ENCODE measurements around the gene GPR183.

DNA sequence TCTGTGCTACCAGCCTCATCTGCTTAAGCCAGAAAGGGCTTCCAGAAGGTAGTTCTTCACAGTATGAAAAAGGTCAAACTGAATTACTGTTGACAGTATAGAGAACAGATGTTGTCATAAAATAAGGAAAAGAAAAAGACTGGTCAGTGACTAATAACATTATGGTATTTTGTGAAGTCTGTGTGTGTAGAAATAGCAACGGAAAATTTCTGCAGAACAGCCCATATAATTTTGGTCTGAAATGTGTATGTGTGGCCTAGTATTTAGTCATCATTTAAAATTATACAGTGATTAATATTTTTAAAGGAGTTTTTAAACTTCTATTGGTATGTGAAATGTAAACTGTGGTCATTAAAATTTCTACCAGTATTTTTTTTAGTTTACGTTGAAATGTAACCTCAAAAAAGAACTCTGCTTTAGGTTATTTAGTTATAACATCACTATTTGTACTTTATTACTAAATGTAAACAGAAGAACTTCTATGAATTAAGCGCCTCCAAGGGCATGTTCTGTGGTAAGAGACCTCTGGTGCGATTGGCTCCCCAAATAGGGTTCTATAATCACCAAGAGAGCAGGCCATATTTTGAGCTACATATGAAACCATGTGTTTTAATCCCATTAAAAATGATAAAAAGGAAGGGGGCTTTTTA lies 3.3 kb upstream of the GPR183 start:
- no peak for TF ChIP-seq EP300 (IDR thresholded peaks at IDR 0.05; ENCODE audit: low read depth)
- TF ChIP-seq CTCF (IDR thresholded peaks at IDR 0.05): no peak
- no peak for TF ChIP-seq POLR2A (IDR thresholded peaks at IDR 0.05)
- peak in 1 of 3 donors; percentile 29 for TF ChIP-seq POLR2AphosphoS5 (IDR thresholded peaks at IDR 0.05)

Data from transverse colon (tissue), 4 donors.